ENCODE data around the gene MCC.

GRCh38 chr5:113156271-113156877, 331.9 kb downstream of the MCC start:
- TF ChIP-seq CTCF (IDR thresholded peaks at IDR 0.05) (no peak), EZH2 (IDR thresholded peaks at IDR 0.05; ENCODE audit: borderline replicate concordance, insufficient read depth, low read depth, low read length, poor library complexity, severe bottlenecking) (no peak)

All from B cell (primary cell).